GM21529 (cell line): Measurements from ENCODE around the gene HIF3A.
"Not testable (repeated sequence)": the region's sequence is repeated elsewhere in the genome, so short reads cannot be mapped to it uniquely, and the experiment has no call there.

Source experiments
- ATAC-seq: cut with Tn5 transposase; IDR thresholded peaks from one replicate; pipeline ENCODE4 v1.9.1; 2021; ENCODE audit not compliant: unreplicated experiment

HIF3A gene

DNA sequence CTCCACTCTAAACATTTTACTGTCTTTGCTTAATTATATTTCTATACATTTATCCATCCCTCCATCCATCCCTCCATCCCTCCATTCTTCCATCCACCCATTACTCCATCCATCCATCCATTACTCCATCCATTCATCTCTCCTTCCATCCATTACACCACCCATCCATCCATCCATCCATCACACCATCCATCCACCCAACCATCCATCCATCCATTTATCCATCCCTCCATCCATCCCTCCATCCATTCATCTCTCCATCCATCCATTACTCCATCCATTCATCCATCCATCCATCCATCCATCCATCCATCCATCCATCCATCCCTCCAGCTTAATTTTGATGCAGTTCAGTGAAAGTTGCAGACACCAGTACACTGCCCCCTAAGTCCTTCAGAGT lies 5.0 kb upstream of the HIF3A start:
- ATAC-seq: no peak

- ATAC-seq: no peak
These were observed 2.3 kb upstream of the HIF3A start for GRCh38 chr19:46294494-46294893.

DNA sequence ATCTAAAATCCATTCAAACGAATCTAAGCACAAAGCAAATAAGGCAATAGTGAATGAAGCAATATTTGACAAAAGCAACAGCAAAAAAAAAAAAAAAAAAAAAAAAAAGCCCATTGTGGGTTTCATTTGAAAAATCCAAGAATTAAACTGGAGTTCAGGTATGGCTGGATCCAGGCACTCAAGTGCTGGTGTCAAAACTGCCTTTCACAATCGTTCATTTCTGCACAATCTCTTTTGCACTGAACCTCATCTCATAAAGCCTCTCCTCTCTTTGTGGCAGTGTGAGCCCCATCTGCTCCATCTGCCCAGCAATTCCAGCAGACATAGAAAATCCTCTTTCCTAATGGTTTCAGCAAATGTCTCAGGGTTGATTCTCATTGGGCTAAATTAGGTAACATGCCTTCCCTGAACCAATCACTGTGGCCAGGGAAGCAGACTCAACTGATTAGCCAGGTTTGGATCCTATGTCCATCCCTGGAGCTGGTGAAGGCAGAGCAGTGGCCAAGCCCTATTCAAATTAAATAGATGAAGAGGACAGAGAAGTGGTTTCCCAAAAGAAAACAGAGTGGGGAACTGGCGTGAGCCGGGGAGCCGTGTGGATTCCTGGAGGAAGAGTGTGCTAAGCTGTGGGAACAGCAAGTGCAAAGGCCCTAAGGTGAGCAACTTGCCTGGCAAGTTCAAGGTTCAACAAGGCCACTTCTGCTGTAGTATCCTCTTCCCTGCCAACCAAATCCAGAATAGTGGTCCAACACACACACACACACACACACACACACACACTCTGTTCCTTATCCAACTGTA lies 1.2 kb upstream of the HIF3A start:
- ATAC-seq: no peak

GRCh38 chr19:46296202-46296480 lies 701 bp upstream of the HIF3A start:
- ATAC-seq: no peak

DNA sequence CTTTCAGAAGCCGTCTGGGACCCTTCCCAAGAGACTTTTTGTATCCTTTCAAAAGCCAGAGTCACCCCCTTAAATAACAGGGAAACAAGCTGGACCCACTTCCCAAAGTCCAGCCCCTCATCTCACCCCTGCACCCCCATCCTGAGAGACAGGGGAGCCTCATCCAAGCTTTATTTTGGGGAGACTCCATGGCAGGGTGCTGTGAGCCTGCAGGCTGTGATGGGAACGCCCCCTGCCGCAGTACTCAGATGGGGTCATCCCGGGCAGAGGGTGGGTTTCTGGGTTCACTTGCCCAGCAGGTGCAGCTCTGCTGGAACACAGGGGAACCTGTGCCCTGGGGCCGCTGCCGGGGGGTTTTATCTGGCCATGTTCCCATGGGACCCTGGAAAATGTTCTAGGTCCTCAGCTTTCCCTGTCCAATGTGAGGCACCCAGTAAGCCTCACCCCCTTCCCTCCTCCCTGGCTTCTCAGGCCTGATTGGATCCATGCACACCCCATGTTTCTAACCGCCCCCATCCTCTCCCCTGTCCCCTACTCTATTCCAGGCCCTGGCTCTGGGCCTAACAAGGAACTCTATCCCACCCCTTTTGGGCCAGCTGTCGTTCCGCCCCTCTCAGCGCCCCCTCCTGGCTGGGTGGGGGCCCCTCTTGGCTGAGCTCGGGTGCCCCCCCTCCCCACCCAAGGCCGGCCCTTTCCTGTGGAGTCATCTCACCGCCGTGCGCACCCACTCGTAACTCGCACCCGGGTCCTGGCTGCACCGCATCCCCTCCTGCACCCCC lies 1.0 kb downstream of the HIF3A start:
- no peak for ATAC-seq

- no peak for ATAC-seq
These were observed 1.7 kb downstream of the HIF3A start for GRCh38 chr19:46298479-46299003.

- ATAC-seq: no peak
These were observed 2.2 kb downstream of the HIF3A start for GRCh38 chr19:46299004-46299509.

DNA sequence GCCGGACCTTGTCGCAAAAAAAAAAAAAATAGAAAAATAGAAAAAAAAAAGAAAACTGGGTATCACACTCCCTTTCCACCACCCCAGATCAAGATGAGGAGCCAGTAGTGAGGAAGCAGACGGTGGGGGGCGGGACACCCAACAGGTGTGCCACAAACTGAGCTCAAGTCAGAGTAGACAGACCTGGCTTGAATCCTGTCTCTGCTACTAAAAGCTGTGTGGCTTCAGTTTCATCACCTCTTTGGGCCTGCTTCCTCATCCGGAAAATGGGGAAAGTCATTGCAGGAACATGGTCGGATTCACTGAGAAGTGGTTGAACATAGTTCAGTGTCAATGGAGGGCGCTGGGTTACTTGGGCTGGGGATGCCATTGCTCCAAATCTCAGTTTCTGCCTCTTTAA lies 2.9 kb downstream of the HIF3A start:
- ATAC-seq: no peak

GRCh38 chr19:46303322-46303690 lies 6.5 kb downstream of the HIF3A start:
- ATAC-seq: no peak

- no peak for ATAC-seq
These were observed 7.0 kb downstream of the HIF3A start for GRCh38 chr19:46303691-46304397.

GRCh38 chr19:46306501-46306900 lies 9.7 kb downstream of the HIF3A start:
- ATAC-seq: no peak

DNA sequence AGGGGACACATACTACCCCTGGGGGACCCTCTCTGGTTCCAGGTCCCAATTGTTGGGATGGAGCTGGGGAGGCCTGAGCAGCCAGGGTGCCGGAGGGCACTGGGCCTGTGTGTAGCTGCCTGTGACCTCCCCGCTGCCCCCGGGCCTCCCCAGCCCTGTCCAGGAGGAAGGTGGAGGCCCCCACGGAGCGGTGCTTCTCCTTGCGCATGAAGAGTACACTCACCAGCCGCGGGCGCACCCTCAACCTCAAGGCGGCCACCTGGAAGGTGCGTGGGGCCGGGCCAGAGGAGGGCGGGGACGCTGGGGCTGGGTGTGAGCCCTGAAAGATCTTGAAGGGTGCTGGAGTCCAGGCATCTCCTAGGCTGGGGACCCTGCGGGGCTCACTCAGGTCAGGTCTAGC lies 11.7 kb downstream of the HIF3A start:
- ATAC-seq: no peak

GRCh38 chr19:46309056-46309455 lies 12.2 kb downstream of the HIF3A start:
- no peak for ATAC-seq

DNA sequence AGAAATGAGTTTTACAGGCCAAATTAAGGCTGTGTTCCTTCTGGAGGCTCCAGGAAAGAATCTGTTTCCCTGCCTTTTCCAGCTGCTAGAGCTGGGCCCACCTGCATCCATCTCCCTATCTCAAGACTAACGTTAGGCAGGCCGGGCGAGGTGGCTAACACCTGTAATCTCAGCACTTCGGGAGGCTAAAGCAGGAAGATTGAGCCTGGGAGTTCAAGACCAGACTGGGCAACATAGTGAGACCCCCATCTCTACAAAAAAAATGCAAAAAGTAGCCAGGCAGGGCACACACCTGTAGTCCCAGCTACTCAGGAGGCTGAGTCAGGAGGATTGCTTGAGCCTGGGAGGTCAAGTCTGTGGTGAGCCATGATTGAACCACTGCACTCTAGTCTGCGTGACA lies 14.6 kb downstream of the HIF3A start:
- ATAC-seq: no peak

GRCh38 chr19:46313540-46314469 lies 17.0 kb downstream of the HIF3A start:
- ATAC-seq: not testable (repeated sequence)

DNA sequence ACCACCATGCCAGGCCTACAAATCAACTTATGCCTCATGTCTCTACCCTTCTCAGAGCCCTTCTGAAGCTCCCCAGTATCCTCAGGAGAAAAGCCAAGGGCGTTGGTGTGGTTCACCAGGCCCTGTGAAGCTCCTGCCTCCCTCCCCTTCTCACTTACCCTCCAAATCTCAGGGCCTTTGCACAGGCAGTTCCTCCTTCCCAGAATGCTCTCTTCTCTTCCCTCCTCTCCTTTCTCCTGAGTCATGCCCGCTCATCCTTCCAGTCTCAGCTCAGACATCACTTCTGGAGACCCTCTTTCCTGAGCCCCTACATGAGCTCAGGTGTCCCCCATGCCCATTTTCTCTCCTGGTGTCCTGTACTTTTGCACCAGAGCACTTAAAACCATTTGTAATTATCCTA lies 20.5 kb downstream of the HIF3A start:
- no peak for ATAC-seq

DNA sequence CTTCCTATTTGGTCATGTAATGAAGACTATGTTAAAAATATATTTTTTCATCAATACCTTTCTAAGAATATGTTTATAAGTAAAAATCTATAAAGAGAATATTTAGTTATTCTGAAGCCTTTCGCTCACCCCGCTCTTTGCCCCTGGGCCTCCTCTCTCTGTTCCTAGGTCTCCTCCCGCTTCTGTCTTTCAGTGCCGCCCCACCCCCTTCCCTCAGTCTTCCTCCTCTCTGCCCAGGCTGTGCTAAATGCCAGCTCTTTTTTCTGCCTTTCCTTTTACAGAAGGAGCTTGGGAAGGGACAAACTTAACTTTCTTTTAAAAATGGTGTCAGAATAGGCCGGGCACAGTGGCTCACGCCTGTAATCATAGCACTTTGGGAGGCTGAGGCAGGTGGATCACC lies 22.8 kb downstream of the HIF3A start:
- ATAC-seq: no peak

DNA sequence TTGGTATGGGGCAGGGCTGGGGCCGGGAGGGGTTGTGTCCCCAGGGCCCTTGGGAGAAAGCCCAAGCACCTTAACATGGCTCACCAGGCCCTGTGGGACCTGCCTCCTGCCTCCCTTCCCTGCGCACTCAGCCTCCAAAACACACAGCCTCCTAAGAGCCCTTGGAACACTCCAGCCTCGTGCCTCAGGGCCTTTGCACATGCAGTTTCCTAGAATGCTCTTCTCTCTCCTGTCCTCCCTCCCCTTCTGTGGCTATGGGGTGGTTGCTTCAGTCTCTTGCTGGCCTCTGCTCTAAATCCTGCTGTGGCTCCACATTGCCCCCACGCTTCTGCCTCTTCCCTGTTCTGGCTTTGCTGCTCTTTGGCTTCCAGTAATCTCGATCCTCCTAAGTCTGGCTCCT lies 23.7 kb downstream of the HIF3A start:
- ATAC-seq: no peak

GRCh38 chr19:46321653-46322052 lies 24.8 kb downstream of the HIF3A start:
- no peak for ATAC-seq

DNA sequence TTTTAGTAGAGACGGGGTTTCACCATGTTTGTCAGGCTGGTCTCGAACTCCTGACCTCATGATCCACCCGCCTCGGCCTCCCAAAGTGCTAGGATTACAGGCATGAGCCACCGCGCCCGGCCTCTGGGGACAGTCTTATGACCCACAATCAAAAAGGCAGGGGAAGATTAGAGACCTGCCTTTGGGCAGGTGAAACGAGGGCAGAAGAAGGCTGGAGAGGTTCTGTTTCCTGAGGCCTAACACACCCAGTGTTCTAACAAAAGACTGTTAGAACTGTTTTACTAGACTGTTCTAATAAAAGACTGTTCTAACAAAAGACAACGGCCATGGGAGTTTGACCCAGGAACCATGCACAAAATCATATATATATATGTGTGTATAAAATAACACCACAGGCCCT lies 26.4 kb downstream of the HIF3A start:
- not testable (repeated sequence) for ATAC-seq

- no peak for ATAC-seq
These were observed 27.4 kb downstream of the HIF3A start for GRCh38 chr19:46324277-46324676.
